HepG2 (cell line): ENCODE results near the gene ZMYND12. TPM values are rescaled to one million over a fixed set of nuclear protein-coding genes. Genes with fewer than 3 reads are reported as not detected.

Experiments used
- ATAC-seq: fragments of 200-7000 bp; cut with Tn5 transposase; 3 replicates; pipeline ENCODE4 v1.9.1; 2020; ENCODE audit warnings: mild to moderate bottlenecking, moderate library complexity
- Bru-seq: library from RNA; stranded (reverse); fragments of 400-500 nt; gene quantifications from one replicate; lab custom pipeline; 2021; lab: Mats Ljungman, UMichigan
- BruChase-seq, 2 experiments: library from RNA; stranded (reverse); fragments of 400-500 nt; gene quantifications; one replicate each; lab custom pipeline; 2021; lab: Mats Ljungman, UMichigan
- BruUV-seq: library from RNA; stranded (reverse); fragments of 400-500 nt; replicated peaks from 2 replicates; lab custom pipeline; 2021; lab: Mats Ljungman, UMichigan
- CTCF ChIA-PET: fragments of 300-600 bp; formaldehyde crosslinking; extraction: SDS; loops from one replicate; lab custom pipeline; 2021; ENCODE audit warnings: low total read pairs, inconsistent platforms, low intra/inter-chr PET ratio; lab: Yijun Ruan, JAX
- POLR2A ChIA-PET: fragments of 350-600 bp; sonication (Branson Sonifier 250); formaldehyde crosslinking; loops from one replicate; lab custom pipeline; 2020; ENCODE audit warnings: antibody characterized with exemption, inconsistent platforms; lab: Yijun Ruan, JAX
- DNase-seq: peaks from one replicate; pipeline ENCODE4 v3.0.0-alpha.2; 2015; ENCODE audit warnings: low spot score
- FAIRE-seq: peaks from 3 replicates; lab custom pipeline; 2011; peaks lifted over from hg19 to GRCh38; lab: Jason Lieb, UNC
- H2AFZ ChIP-seq: one replicate; pipeline ENCODE4 v1.6.1; 2011; ENCODE audit warnings: low read length, inconsistent platforms
- H3K27ac ChIP-seq: fragments of 300-600 bp; 3 replicates; pipeline ENCODE4 v1.8.0; 2011; ENCODE audit warnings: mixed run types, mild to moderate bottlenecking, mixed read lengths, low read length, inconsistent platforms; ENCODE audit not compliant: insufficient read depth; ENCODE audit errors: extremely low read length
- H3K27me3 ChIP-seq, 2 experiments: fragments of 200-600 bp in 1 of 2; 2 replicates in 1 of 2; 3 replicates in 1 of 2; pipeline versions ENCODE4 v1.6.0 to v1.8.0; 2011; ENCODE audit warnings: low read length in 2 of 2, mild to moderate bottlenecking in 2 of 2, moderate library complexity in 2 of 2, inconsistent platforms in 1 of 2; ENCODE audit not compliant: insufficient read depth in 2 of 2, control insufficient read depth in 1 of 2
- H3K36me3 ChIP-seq, 2 experiments: fragments of 200-600 bp in 1 of 2; replicated peaks in 1 of 2; 2 replicates in 1 of 2; 3 replicates in 1 of 2; pipeline versions ENCODE4 v1.5.1 to v1.8.0; 2011; ENCODE audit warnings: low read length in 2 of 2, inconsistent platforms in 1 of 2; ENCODE audit not compliant: insufficient read depth in 2 of 2, control insufficient read depth in 1 of 2
- H3K4me1 ChIP-seq: 2 replicates; pipeline ENCODE4 v1.5.1; 2012; ENCODE audit warnings: low read length, inconsistent platforms; ENCODE audit not compliant: insufficient read depth
- H3K4me2 ChIP-seq: 2 replicates; pipeline ENCODE4 v1.6.0; 2011; ENCODE audit warnings: low read depth, low read length, inconsistent platforms
- H3K4me3 ChIP-seq, 3 experiments: fragments of 200-600 bp in 1 of 3; sonication (generic), shearing (Covaris generic) in 1 of 3; replicated peaks in 1 of 3; 2 replicates each; pipeline ENCODE4 v1.5.1; 2011 to 2016; ENCODE audit warnings: low read length in 3 of 3, inconsistent platforms in 2 of 3, low read depth in 2 of 3, mild to moderate bottlenecking in 2 of 3, control low read depth in 1 of 3, mixed read lengths in 1 of 3; ENCODE audit not compliant: insufficient read depth in 1 of 3
- H3K79me2 ChIP-seq: one replicate; pipeline ENCODE4 v1.6.1; 2011; ENCODE audit warnings: low read length, inconsistent platforms; ENCODE audit not compliant: insufficient read depth
- H3K9ac ChIP-seq: 2 replicates; pipeline ENCODE4 v1.6.0; 2011; ENCODE audit warnings: mild to moderate bottlenecking, low read depth, low read length, inconsistent platforms; ENCODE audit not compliant: insufficient read depth
- H3K9me3 ChIP-seq: 2 replicates; pipeline ENCODE4 v1.5.1; 2012; ENCODE audit warnings: mild to moderate bottlenecking, low read length
- H4K20me1 ChIP-seq: 2 replicates; pipeline ENCODE4 v1.6.0; 2011; ENCODE audit warnings: inconsistent platforms, mild to moderate bottlenecking, low read length, moderate library complexity; ENCODE audit not compliant: insufficient read depth
- GATA4 ChIP-seq: sonication (generic); IDR thresholded peaks from 2 replicates; pipeline ENCODE4 v1.6.1; 2016; ENCODE audit warnings: antibody characterized with exemption, low read depth, borderline replicate concordance
- HNRNPUL1 ChIP-seq: fragments of 200-400 bp; formaldehyde crosslinking; IDR thresholded peaks from 2 replicates; pipeline ENCODE4 v1.6.1; 2017; ENCODE audit warnings: low read depth, mild to moderate bottlenecking, low read length, moderate library complexity
- HOXA5 ChIP-seq: sonication (generic); formaldehyde crosslinking; IDR thresholded peaks from 2 replicates; pipeline ENCODE4 v1.4.0; 2020; ENCODE audit warnings: missing genetic modification reagents
- IRF1 ChIP-seq: sonication (generic); formaldehyde crosslinking; IDR thresholded peaks from 2 replicates; pipeline ENCODE4 v1.4.0; 2020; ENCODE audit warnings: low read depth, mild to moderate bottlenecking, missing genetic modification reagents
- KDM3A ChIP-seq: IDR thresholded peaks from 2 replicates; pipeline ENCODE4 v1.6.1; 2018; ENCODE audit warnings: low read depth, missing compliant biosample characterization
- MIER2 ChIP-seq: IDR thresholded peaks from 2 replicates; pipeline ENCODE4 v1.6.1; 2016; ENCODE audit warnings: missing biosample characterization, missing genetic modification reagents
- SIN3B ChIP-seq: fragments of 150-350 bp; IDR thresholded peaks from 2 replicates; pipeline ENCODE4 v1.6.1; 2014; ENCODE audit warnings: low read length
- TEAD3 ChIP-seq: optimal IDR thresholded peaks from 2 replicates; pipeline ENCODE3; 2016; ENCODE audit warnings: borderline replicate concordance
- ZFP41 ChIP-seq: sonication (generic); formaldehyde crosslinking; IDR thresholded peaks from 2 replicates; pipeline ENCODE4 v1.4.0; 2020; ENCODE audit warnings: mild to moderate bottlenecking, missing genetic modification reagents, borderline replicate concordance
- ZNF557 ChIP-seq: sonication (generic); formaldehyde crosslinking; IDR thresholded peaks from 2 replicates; pipeline ENCODE4 v1.4.0; 2020; ENCODE audit warnings: missing genetic modification reagents
- ZNF740 ChIP-seq: sonication (generic); formaldehyde crosslinking; IDR thresholded peaks from 2 replicates; pipeline ENCODE4 v1.4.0; 2020; ENCODE audit warnings: missing genetic modification reagents
- ZNF746 ChIP-seq: sonication (generic); formaldehyde crosslinking; IDR thresholded peaks from 2 replicates; pipeline ENCODE4 v1.8.0; 2022; ENCODE audit warnings: mild to moderate bottlenecking, missing genetic modification reagents
- ZNF792 ChIP-seq: IDR thresholded peaks from 2 replicates; pipeline ENCODE4 v1.6.1; 2016
- WGBS: methylation state at CpG from one replicate; pipeline ENCODE4 v1.1.6; 2017; ENCODE audit warnings: low lambda C conversion rate; 5-methylcytosine and 5-hydroxymethylcytosine counted together
- in situ Hi-C: cut with HindIII; loops from 2 replicates; pipeline ENCODE4 v1.10.0; 2017; ENCODE audit warnings: low pct_unique_long_range_greater_than_20kb; ENCODE audit not compliant: extremely low pct_ligation_motif_present
- intact Hi-C: fragments of 100-400 bp; cut with micrococcal nuclease; formaldehyde crosslinking; loops from one replicate; pipeline ENCODE4 v1.10.0; 2022; ENCODE audit not compliant: unreplicated experiment
- long read RNA-seq, 2 experiments: library from RNA in 1 of 2; library from polyadenylated mRNA in 1 of 2; stranded (forward) in 1 of 2; unstranded in 1 of 2; transcript quantifications; one replicate each; pipeline ENCODE4 v2.0.0, GENCODE V29; 2019 to 2022
- polyA minus RNA-seq, 3 experiments: library from RNA; depleted of rRNA, polyadenylated mRNA; stranded (reverse); fragments of >200 nt; gene quantifications; 2 replicates each; pipeline ENCODE4 v1.2.3, GENCODE V29; 2011; ENCODE audit warnings: low replicate concordance in 1 of 3
- polyA plus RNA-seq, 8 experiments: library from polyadenylated mRNA; depleted of rRNA in 3 of 8; stranded (reverse) in 7 of 8; unstranded in 1 of 8; fragments of >200 nt; fragmentation: Illumina TruSeq in 4 of 8; extraction: Trizol in 4 of 8; gene quantifications; 2 replicates each; pipeline versions ENCODE4 v1.2.1 to v1.2.3, GENCODE V29; 2011 to 2016; ENCODE audit warnings: low read depth in 4 of 8, missing spikeins in 1 of 8, mixed read lengths in 1 of 8; ENCODE audit not compliant: insufficient read depth in 1 of 8
- total RNA-seq, 5 experiments: library from RNA; depleted of rRNA; stranded (reverse); fragments of >200 nt; fragmentation: Illumina TruSeq; extraction: Trizol; gene quantifications; 2 replicates each; pipeline ENCODE4 v1.2.3, GENCODE V29; 2016; ENCODE audit warnings: low read depth in 1 of 5
- TF ChIP-seq, protein P1 (sequence below): sonication (generic); formaldehyde crosslinking; IDR thresholded peaks from 2 replicates; pipeline ENCODE4 v1.9.0; 2021; ENCODE audit warnings: missing genetic modification reagents, borderline replicate concordance
- TF ChIP-seq, protein P2 (sequence below): sonication (generic); formaldehyde crosslinking; IDR thresholded peaks from 2 replicates; pipeline ENCODE4 v1.4.0; 2020; ENCODE audit warnings: mild to moderate bottlenecking, low read depth, missing genetic modification reagents

The ZMYND12 gene
- total RNA-seq (2016; rRNA removed; fragmentation: Illumina TruSeq; extraction: Trizol) (0.13 TPM in 1 of 2 replicates, not detected in the other), polyA plus RNA-seq (2011; rRNA removed) (0.29 and 0.71 TPM in 2 replicates), polyA minus RNA-seq (2011; rRNA and poly(A)+ RNA removed; ENCODE audit: low replicate concordance) (not detected in 2 replicates), Bru-seq, nascent RNA (percentile 23 among the genes with signal in this experiment), BruChase-seq, experiment 1, labeled RNA remaining after a 6-hour chase (percentile 10 among the genes with signal in this experiment), BruChase-seq, experiment 2, labeled RNA remaining after a 2-hour chase (not detected)
- 0.18 and 0.51 TPM in 2 replicates for total RNA-seq (2016; cell fraction: cytosol; rRNA removed; fragmentation: Illumina TruSeq; extraction: Trizol; ENCODE audit: low read depth)
- 0.42 and 0.45 TPM in 2 replicates for total RNA-seq (2016; cell fraction: insoluble cytoplasmic fraction; rRNA removed; fragmentation: Illumina TruSeq; extraction: Trizol)
- 0.21 and 0.65 TPM in 2 replicates for total RNA-seq (2016; cell fraction: membrane; rRNA removed; fragmentation: Illumina TruSeq; extraction: Trizol)
- total RNA-seq (2016; cell fraction: nucleus; rRNA removed; fragmentation: Illumina TruSeq; extraction: Trizol), result not detected in 2 replicates
- 0.16 and 0.18 TPM in 2 replicates for polyA plus RNA-seq (2011; cell fraction: cytosol; rRNA removed)
- polyA plus RNA-seq (2011; cell fraction: nucleus; rRNA removed), result 0.23 TPM in 1 of 2 replicates, not detected in the other
- polyA plus RNA-seq (2012), result 0.15 and 0.20 TPM in 2 replicates
- polyA plus RNA-seq (2016; cell fraction: cytosol; fragmentation: Illumina TruSeq; extraction: Trizol; ENCODE audit: low read depth), result 0.19 TPM in 1 of 2 replicates, not detected in the other
- polyA plus RNA-seq (2016; cell fraction: insoluble cytoplasmic fraction; fragmentation: Illumina TruSeq; extraction: Trizol; ENCODE audit: low read depth), result 0.37 and 0.66 TPM in 2 replicates
- 0.17 and 0.34 TPM in 2 replicates for polyA plus RNA-seq (2016; cell fraction: membrane; fragmentation: Illumina TruSeq; extraction: Trizol; ENCODE audit: low read depth)
- 0.44 TPM in 1 of 2 replicates, not detected in the other for polyA plus RNA-seq (2016; cell fraction: nucleus; fragmentation: Illumina TruSeq; extraction: Trizol; ENCODE audit: insufficient read depth, low read depth)
- not detected in 2 replicates for polyA minus RNA-seq (2011; cell fraction: cytosol; rRNA and poly(A)+ RNA removed)
- 0.77 and 0.87 TPM in 2 replicates for polyA minus RNA-seq (2011; cell fraction: nucleus; rRNA and poly(A)+ RNA removed)
- long read RNA-seq, experiment 1, result 0 reads
- long read RNA-seq, experiment 2, result 0 reads

GRCh38 chr1:42456010-42456753 is at the start of gene ZMYND12, which contains the start of gene PPCS:
ZMYND12 (minus strand) TSS chr1:42456022; CDS start chr1:42455997, 25 bp downstream.
PPCS (plus strand) TSS chr1:42456543; CDS start chr1:42456566, 23 bp downstream.
- no peaks in the 10 kb centered on the region; a peak in 1 of 5 replicates for H3K27me3 ChIP-seq
- H3K4me3 ChIP-seq, result peak within 1 kb of the TSS; percentile 90 to 97 (median 96)
- peak within 1 kb of the TSS; percentile 74 for H3K27ac ChIP-seq
- WGBS, result 1% methylated on average over 18 of the region's 66 CpGs
- peaks cover 34% of the 10 kb centered on the region for H3K4me1 ChIP-seq
- H4K20me1 ChIP-seq, result no peaks in the 10 kb centered on the region
- intact Hi-C loops, result no loop called here
- DNase-seq (peak; percentile 74), ATAC-seq (peak; percentile 96), FAIRE-seq (peak; percentile 49)
- no peaks in the 10 kb centered on the region for H3K9me3 ChIP-seq
- H3K36me3 ChIP-seq, result peaks cover 1 to 6% of the 10 kb centered on the region in 2 experiments; a peak in 3 of 5 replicates
- in situ Hi-C loops, result no loop called here
- CTCF ChIA-PET, result no interaction called here
- H3K79me2 ChIP-seq, result peaks cover 12% of the 10 kb centered on the region
- peak within 1 kb of the TSS; percentile 93 for H3K9ac ChIP-seq
- H3K4me2 ChIP-seq, result peak within 1 kb of the TSS; percentile 99
- peak within 1 kb of the TSS; percentile 24 for H2AFZ ChIP-seq
- POLR2A ChIA-PET, result interaction anchor here (1.0 to 1.2 kb wide), 3 partner anchors 10 to 202 kb away, joined by 3 to 8 read pairs (median 3); partner anchors contain the start of gene PPIH
- BruUV-seq, result TSS peak; percentile 83
- no peak for TF ChIP-seq MIER2 (CRISPR knock-in tag)
- TF ChIP-seq HNRNPUL1, result no peak
- TF ChIP-seq ZNF740, result no peak
- TF ChIP-seq SIN3B, result no peak
- peak; percentile 55; the same call in 1 of the 2 replicates for TF ChIP-seq ZFP41 (CRISPR knock-in tag)
- no peak for TF ChIP-seq KDM3A
- TF ChIP-seq IRF1 (CRISPR knock-in tag), result no peak
- TF ChIP-seq, protein P1, sequence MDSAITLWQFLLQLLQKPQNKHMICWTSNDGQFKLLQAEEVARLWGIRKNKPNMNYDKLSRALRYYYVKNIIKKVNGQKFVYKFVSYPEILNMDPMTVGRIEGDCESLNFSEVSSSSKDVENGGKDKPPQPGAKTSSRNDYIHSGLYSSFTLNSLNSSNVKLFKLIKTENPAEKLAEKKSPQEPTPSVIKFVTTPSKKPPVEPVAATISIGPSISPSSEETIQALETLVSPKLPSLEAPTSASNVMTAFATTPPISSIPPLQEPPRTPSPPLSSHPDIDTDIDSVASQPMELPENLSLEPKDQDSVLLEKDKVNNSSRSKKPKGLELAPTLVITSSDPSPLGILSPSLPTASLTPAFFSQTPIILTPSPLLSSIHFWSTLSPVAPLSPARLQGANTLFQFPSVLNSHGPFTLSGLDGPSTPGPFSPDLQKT (CRISPR knock-in tag), result no peak
- 0 out of 2 replicates have a peak, but pooled peaks have one; percentile 5 for TF ChIP-seq ZNF557 (CRISPR knock-in tag)
- no peak for TF ChIP-seq ZNF792
- TF ChIP-seq, protein P2, sequence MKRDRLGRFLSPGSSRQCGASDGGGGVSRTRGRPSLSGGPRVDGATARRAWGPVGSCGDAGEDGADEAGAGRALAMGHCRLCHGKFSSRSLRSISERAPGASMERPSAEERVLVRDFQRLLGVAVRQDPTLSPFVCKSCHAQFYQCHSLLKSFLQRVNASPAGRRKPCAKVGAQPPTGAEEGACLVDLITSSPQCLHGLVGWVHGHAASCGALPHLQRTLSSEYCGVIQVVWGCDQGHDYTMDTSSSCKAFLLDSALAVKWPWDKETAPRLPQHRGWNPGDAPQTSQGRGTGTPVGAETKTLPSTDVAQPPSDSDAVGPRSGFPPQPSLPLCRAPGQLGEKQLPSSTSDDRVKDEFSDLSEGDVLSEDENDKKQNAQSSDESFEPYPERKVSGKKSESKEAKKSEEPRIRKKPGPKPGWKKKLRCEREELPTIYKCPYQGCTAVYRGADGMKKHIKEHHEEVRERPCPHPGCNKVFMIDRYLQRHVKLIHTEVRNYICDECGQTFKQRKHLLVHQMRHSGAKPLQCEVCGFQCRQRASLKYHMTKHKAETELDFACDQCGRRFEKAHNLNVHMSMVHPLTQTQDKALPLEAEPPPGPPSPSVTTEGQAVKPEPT (CRISPR knock-in tag), result no peak
- TF ChIP-seq GATA4, result no peak; the same call in 1 of the 2 replicates
- no peak for TF ChIP-seq TEAD3
- TF ChIP-seq ZNF746 (CRISPR knock-in tag), result no peak
- TF ChIP-seq HOXA5 (CRISPR knock-in tag), result peak; percentile 20
